GM21723 (cell line): ENCODE data around the gene ALK.

ENCODE experiments used
- ATAC-seq: cut with Tn5 transposase; IDR thresholded peaks from one replicate; pipeline ENCODE4 v1.9.1; 2021; ENCODE audit warnings: mild to moderate bottlenecking, moderate library complexity; ENCODE audit not compliant: unreplicated experiment

ALK gene

DNA sequence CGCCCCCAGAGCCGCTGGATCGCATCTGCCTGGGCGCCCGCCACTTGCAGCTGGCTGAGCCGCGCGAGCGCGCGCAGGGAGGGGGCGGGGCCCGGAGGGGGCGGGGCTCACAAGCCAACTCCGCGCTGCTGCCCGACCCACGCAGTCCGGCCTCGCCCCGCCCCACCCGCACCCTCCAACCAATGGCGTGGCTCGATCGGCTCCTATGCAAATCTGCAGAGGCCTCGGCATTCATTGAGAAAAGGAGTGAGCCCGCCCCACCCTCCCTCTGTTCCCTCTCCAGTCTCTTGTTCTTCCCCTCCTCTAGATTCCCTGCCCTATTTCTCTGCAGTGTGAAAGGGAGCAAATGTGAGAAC, at the start of gene ALK:
TSS of gene ALK (minus strand) at position 27 of the 356 bp plus-strand sequence. CDS start 927 bp downstream, outside the sequence.
- no peak for ATAC-seq

DNA sequence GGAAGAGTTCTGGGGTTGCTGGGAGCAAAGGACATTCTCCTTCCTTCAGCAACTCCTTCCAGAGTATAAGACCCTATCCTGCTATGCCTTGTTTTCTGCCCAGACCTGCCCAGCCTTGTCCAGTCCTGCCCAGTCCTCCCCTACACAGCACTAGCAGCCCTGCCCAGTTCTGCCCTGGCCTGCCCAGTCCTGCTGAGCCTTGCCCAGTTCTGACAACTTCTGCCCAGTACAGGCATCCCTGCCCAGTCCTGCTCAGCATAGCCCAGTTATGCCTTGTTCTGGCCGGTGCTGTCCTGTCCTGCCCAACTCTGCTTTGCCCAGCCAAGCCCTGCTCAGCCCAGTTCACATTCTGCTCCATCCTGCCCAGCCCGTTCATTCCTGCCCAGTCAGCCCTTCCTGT, 44.9 kb upstream of the ALK start:
- no peak for ATAC-seq

DNA sequence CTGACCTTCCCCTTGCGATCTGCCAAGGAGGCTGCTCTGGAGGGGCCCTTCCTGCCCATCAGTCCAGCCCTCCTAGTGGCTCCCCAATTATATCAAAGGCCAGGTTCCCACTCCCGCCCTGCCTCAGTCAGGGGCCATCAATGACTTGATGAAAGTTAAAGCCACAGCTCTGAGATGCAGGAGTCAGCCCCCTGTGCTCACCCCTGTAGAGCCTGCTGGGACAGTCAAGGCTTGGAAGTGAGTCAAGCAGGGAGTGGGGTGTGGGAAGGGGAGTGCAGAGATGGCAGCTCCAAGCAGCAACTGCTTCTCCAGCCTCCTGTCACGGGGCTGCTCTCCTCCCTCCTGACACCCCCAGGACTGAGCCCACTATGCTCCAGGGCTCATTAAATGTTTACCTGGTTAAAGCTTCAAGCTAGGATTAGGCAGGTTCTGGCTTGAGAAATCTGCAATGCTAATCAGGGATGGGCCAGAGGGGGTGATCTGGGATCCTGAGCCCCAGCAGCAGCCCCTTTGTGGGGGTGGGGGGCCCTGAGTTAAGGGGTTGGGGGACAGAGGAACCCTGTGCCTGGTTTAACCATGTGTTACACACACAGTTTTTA, 42.7 kb upstream of the ALK start:
- ATAC-seq, result no peak

DNA sequence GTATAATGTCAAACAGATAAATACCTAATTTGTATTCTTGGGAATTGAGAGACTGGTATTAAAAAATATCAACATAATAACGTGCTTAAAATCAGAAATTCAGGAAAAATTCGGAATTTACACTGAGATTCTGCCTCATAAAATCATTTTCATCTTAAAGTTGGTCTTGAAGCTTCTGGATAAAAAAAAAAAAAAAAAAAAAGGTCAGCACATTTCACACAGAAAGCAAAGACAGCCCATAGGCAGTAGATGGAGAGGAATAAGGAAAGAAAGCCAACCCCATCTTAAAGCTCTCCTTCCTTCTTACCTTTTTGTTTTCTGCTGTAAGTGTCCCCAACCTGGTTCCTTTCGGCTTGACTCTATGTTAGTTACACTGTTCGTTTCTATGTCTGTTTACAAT, 41.5 kb upstream of the ALK start:
- no peak for ATAC-seq

DNA sequence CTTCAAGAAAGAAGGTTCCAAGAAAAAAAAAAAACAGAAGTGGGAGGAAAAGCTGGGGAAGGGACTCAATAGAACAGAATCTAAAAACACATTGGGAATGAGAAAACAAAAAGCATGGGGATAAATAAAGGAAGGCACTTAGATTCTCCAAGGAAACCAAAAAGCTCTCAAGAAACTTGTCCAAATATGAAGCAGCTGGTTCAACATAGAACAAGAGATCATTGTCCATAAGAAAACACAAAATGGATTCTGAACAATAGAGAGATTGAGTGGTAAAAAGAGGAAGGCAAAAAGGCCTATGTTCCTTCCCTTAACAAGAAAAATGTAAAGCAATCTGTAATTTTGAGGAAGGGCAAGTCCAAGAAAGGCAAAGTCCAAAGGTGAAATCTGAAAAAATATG, 32.9 kb upstream of the ALK start:
- no peak for ATAC-seq

DNA sequence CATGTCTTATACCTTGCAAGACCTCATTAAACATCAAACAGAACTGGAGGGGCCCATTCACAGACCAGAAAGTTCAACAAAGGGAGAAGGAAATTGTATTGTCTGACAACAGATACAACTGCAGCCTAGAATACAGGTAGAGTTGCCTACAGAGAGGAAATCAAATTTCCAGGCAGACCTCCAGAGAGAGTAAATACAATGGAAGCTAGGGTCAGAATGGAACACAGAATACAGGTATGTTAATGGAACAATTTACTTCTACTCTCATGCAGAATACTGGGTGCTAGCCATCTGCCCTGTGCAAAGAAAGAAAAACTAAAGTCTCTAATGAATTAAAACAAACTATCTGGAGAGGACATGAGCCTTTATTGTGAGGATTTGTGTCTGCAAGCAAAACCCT, 31.6 kb upstream of the ALK start:
- ATAC-seq, result no peak

DNA sequence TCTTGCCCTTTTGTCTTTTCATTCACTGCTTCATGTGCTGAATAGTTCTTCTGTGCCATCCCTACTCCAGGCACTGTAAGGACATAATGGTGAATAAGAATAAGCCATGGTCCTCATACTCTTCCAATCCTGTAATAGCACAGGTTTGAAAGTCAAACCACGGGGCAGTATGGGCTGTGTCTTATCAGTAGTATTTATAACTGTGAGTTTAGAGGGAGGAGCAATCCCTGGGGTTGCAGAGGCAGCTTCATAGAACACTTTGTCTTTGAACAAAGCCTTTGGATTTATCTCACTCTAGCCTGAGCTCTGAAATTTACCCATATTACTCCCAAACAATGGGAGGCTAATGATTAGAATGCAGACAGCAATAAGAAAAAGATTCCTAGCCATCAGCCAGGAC, 30.2 kb upstream of the ALK start:
- ATAC-seq, result no peak

DNA sequence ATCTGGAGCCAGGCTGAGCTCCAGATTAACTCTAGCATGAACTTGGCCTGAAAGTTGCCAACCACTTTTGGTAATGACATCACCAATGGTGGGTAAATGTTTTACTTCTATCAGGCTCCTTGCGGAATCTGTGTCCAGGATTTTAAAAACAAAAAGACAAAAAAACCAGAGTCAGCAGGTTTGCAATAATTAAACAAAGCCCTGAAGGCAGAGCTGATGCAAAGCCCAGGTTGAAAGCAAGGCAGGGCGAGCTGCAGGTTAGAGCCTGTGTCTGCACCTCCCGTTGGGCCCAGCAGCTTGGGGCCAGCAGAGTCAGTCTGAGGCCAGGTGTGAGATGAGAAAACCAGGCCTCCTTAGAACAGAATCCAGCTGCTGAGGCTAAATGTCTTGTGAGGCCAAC, 29.1 kb upstream of the ALK start:
- ATAC-seq, result no peak

DNA sequence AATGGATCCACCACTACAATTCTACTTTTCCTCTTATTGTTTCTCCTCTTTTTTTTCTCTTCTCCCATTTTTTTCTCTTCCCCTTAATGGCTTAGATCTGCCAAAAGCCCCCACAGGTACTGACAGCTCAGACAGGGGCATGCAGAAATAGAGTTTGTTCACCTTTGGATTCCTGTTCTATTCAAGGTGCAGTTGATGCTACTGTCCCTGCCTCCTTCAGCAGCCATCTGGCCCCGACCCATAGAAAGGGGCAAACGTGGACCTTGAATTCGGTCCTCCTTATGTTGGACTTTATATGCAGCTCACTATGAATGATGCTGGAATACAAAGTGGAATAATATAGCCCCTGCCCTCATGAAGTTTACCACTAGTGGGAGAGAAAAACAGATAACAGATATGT, 27.7 kb upstream of the ALK start:
- no peak for ATAC-seq

DNA sequence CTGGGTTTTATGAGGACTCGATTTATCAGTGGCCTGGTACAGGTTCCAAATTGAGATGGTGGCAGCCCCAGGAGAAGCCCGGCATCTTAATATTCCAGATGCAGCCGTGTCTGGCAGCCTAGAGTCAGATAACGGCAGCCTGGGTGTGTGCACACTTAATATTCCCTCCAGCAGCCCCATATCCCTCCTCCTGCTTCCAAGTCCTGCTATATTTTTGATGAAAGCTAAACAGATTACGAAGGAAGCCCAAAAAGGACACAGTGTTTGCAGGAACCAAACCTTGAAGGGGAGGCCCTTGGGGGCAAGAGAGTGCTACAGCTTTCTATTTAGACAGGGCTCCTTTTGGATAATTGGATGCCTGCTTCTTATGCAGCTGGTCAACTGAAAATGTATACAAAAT, 25.1 kb upstream of the ALK start:
- no peak for ATAC-seq

DNA sequence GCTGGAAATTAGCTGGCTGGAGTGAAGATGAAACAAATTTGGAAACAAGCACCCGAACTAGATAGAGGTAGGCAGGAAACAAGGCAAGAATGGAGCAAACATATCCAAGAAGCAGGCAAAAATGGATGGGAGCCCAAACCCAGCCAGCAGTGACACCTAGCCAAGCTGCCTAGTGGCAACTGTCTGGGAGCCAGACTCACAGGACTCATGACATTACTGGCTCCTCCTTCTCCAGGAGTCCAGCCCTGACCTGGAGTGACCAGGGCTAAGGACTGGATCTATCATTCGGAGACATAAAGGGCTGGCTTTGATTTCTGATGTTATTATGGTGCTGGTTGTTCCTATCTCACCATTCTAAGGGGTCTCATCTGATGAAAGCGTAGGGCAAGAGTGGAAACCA, 21.3 kb upstream of the ALK start:
- ATAC-seq, result no peak

DNA sequence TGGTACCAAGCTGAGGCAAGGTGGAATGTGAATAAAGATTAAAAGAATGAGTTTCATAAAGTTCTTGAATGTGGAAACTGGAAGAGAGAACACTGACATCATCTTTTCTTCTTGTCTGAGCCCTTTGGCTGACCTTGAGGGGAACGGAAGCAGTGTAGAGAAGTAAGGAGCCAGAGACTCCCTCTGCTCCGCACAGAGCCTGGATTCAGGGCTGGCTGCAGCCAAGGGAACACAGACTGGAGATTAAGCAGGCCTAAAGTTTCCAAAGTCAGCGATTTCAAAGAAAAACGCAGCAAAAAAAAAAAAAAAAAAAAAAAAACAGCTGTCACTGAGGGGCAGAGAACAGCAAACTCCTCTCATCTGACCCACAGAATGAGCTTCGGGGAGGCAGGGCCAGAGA, 19.3 kb upstream of the ALK start:
- no peak for ATAC-seq

DNA sequence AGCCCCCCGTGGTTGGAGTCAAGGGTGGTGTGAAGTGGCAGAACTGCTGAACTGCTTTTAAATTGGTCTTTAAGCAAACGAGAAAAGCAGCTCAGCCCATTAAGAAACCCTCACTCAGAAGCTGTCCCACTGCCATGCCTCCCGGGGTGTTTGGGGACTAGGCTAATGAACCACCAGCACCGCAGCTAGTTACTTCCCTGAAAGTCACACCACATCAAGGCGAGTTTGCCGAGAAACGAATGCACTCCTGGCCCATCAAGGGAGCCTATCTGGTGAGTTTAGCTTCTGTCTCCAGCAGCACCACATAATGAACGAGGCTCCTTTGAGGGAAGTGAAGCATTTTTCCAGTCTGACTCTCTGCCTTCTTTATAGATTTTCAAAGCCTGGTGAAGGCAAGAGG, 14.6 kb upstream of the ALK start:
- no peak for ATAC-seq

DNA sequence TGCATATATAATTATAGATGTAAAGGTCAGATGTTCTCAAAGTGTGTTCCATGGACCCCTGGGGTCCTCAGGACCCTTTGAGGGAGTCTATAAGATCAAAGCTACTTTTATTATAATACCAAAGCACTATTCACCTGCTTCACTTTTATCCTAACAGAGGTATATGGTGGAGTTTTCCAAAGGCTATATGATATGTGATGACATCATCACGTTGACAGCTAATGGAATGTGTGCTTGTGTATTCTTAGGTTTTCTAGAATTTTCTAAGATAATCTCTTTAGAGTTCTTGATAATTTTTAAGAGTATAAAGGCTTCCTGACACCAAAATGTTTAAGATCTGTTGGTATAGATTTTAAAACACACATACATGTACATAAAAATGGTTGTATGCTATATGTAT, 10.4 kb upstream of the ALK start:
- no peak for ATAC-seq

DNA sequence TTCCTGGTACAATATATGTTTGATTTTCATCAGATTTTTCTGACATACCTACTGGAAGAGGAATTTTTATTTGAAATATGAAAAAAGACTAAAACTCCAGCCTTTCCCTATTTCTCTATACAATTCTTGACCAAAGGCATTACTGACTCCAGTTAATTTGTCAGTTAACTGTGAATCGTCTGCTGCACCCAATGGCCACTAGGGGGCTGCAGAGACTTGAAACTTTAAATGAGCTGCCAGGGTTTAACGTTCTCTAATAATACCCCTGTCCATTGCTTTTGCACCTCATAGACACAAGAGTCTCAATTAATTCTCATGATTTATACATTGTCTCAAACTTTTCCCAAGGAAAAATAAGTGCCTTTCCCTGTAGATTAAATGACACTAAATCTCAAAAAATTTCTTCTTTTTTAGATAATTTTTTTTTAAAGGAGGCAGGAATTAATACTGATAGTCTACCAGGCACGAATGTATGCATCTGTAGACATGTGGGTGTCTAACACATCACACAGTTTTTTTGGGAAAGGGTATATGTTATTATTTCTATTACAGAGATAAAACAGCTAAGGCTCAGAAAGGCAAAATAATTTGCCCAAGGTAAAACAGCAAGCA, 1.8 kb upstream of the ALK start:
- no peak for ATAC-seq

DNA sequence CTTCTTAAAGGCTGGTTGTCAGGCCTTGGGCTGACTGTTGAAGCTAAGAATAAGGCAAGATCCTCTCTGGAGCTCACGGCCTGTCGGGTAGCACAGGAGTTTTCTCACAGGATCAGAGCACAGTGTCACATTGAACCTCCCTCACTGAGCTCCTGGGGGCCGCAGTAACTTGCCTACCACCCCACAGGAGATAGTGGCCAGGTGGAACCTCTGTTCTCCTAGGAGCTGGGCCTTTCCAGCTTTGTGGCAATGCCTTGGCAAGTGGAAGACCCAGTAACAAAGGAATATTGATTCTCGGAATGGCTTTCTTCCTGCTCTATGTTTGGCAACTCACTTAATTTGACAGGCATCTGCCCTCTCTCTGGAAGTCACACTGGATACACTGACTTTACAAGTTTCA, 1.2 kb upstream of the ALK start:
- ATAC-seq, result no peak

DNA sequence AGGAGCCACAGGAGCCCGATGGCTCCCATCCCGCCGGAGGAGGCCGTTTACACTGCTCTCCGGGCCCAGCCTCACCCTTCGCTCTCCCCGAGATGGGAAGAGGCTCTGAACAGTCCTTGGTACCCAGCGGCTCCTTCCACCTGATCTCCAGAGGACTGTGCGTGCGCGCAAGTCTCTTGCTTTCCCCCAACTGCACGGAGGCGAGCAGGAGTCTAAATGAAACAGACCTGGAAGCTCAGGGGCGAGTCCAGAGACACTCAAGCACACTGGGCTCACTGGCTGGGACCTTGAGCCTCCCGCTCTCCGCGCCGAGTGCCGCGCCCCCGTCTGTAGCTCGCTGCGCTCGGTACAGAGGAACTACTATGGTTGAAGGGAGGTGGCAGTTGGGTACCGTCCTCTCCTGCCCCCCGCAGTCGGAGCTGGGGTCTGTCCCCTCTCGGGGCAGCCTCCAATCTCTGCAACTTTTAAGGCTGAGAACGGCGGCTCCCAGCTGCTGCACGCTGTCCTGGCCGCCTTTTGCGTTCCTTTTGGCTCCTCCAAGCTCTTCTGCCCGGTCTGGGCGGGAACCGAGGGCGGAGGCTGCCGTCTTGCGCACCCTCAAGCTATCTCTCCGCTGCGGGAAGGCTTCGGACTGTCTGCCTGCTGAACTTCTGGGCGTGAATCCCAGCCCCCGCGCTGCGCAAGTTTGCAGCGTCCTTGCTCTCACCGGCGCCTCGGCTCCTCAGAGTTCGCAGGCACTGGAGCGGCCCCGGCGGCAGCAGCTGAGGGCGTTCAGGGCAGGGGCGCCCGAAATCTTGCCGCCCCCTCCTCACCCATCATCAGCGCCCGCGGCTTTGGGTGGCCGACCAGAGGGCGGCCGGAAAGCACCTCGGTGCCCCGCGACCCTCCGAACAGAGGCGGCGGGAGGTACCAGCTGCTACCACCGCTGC, 491 bp downstream of the ALK start:
- no peak for ATAC-seq

DNA sequence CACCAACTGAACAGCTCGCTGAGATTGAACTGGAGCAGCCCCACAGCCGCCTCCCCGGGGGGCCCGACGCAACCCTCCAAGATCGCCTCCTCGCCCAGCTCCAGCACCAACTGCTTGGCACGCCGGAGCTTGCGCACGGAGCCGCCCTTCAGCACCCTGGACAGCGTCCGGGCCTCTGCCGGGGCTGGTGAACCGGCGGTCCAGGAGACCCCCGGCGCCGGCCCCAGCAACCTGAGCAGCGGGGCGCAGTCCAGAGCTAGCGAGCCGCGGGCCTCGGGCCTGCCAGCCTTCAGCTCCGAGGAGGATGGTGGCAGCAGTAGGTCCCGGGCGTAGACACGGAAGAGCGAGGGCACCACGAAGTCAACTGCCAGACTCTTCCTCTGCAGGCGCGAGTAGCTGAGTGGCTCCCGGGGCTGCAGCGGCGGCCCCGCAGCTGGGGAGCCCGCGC, 1.2 kb downstream of the ALK start:
- ATAC-seq, result no peak

DNA sequence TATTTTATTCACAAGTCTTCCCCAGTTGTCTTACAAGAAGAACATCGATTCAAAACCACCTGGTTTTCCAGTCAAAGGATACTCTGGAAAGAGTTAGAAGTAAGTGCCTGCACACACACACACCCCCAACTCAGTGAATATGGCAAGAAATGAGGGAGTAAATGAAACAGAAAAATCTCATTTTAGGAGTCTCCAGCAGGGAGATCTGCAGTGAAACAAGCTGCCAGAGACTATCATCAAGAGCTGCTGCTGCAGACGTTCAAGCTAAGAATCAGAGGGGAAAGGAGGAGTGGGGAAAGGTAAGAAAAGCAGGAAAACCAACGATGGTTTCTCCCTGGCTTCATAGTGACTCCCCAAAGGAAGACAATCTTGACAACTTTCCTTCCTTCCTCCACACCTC, 2.4 kb downstream of the ALK start:
- no peak for ATAC-seq

DNA sequence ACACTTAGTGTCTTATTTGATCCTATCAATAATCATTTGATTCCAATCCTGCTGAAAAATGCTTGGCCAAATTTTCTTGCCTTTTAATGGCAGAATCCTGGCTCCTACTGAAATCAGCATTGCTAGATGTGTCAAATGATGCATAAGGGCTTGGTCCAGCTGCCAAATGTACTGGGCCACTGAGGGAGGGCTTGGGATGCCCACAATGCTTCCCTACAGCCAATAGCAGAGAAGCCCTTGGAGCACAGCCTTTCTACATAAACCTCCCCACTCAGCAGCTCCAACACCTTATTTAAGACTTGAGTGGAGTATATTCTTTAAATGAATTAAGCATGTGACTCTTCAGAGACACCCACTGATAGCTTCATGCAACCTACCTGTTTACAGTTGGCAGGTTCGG, 3.6 kb downstream of the ALK start:
- ATAC-seq, result no peak

DNA sequence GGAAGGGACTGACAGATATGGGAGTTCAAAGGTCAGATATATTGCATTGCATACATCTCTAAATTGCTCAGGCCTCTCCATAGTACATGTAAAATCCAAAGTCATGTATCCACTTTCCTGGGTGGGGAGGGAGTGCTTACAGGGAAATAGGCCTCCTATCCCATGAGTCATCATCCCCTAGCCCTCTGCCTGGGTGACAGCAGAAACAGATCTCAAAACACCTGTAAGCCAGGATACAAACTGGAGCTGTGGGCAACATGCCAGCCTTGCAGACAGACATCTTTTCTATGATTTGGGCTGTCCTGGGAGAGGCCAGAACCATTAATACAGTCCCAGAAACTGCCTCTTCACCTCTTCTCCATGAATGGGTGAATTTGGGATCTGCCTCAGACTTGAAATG, 4.8 kb downstream of the ALK start:
- ATAC-seq, result no peak

DNA sequence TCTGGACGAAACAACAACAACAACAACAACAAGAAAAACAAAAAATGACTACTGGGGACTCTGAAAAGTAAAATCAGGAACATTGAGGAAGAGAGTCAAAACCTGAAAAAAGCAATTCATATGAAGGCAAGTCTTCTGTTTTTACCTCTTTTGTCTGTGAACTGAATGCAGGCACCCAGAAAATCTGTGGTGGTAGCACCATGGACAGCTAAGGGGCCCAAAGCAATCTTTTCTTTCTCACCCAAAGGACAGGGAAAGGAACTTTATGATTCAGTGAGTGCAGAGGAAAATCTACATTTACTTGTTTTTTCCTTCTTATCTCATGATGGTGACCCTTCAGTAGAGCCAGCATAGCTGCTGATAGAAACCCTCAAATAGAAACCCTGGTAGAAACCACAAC, 10.4 kb downstream of the ALK start:
- ATAC-seq, result no peak
